ENCODE results near the gene RNU1-3. TPM values are rescaled to one million over a fixed set of nuclear protein-coding genes. Genes with fewer than 3 reads are reported as not detected.
"Not testable (repeated sequence)": the region's sequence is repeated elsewhere in the genome, so short reads cannot be mapped to it uniquely, and the experiment has no call there.

Gene RNU1-3
- total RNA-seq, 3 donors from 2014 or later (not counting 1 experiment from before 2014, with no cell fraction given), result 2,937 to 3,261 (median 3,038) TPM

GRCh38 chr1:16677552-16678431, 11.0 kb upstream of the RNU1-3 start:
- H3K27ac Mint-ChIP-seq, result peak overlapping the region; percentile 73 to 89
- Histone ChIP-seq H3K27ac (ENCODE audit: low read length) (no peak overlapping the region), H3K4me3 (ENCODE audit: low read length) (no peak overlapping the region), H3K27me3 (ENCODE audit: control insufficient read depth, insufficient read depth, low read length) (no peaks in the 10 kb centered on the region), H3K4me1 (ENCODE audit: control insufficient read depth, insufficient read depth, low read length) (peaks cover 18% of the 10 kb centered on the region), H3K36me3 (ENCODE audit: control insufficient read depth, insufficient read depth, low read length) (no peaks in the 10 kb centered on the region), H3K9me3 (ENCODE audit: control insufficient read depth, insufficient read depth, low read length) (no peaks in the 10 kb centered on the region)
- DNase-seq (peak in 1 of 2 donors; percentile 72), ATAC-seq (peak; percentile 64 to 84 (median 66))
- H3K9me3 Mint-ChIP-seq, result no peaks in the 10 kb centered on the region
- TF ChIP-seq CTCF (IDR thresholded peaks at IDR 0.05), result no peak
- intact Hi-C loops (cut with micrococcal nuclease), result no loop called here
- peaks cover 18 to 23% of the 10 kb centered on the region in 2 donors for H3K4me1 Mint-ChIP-seq
- no peaks in the 10 kb centered on the region for H3K36me3 Mint-ChIP-seq
- H3K27me3 Mint-ChIP-seq (ENCODE audit: low read depth in 2 of 2), result peaks cover 15 to 25% of the 10 kb centered on the region in 2 donors
- WGBS (ENCODE audit: insufficient coverage), result 68% methylated on average over 32 of the region's 34 CpGs
- peak overlapping the region; percentile 76 for H3K4me3 Mint-ChIP-seq

GRCh38 chr1:16676661-16677523, 10.1 kb upstream of the RNU1-3 start:
- H3K36me3 ChIP-seq (ENCODE audit: control insufficient read depth, insufficient read depth, low read length); H3K27ac ChIP-seq (ENCODE audit: low read length); H3K4me3 ChIP-seq (ENCODE audit: low read length); H3K9me3 Mint-ChIP-seq; intact Hi-C loops (cut with micrococcal nuclease); H3K36me3 Mint-ChIP-seq; H3K27me3 ChIP-seq (ENCODE audit: control insufficient read depth, insufficient read depth, low read length); H3K9me3 ChIP-seq (ENCODE audit: control insufficient read depth, insufficient read depth, low read length): not testable (repeated sequence)
- WGBS (ENCODE audit: insufficient coverage), result 40% methylated on average over 19 of the region's 22 CpGs
- H3K4me1 ChIP-seq (ENCODE audit: control insufficient read depth, insufficient read depth, low read length), result peaks cover 18% of the 10 kb centered on the region
- peak overlapping the region; percentile 62 for H3K4me3 Mint-ChIP-seq
- ATAC-seq (peak in 2 of 3 donors; percentile 39 to 76), DNase-seq (peak in 1 of 2 donors; percentile 69)
- peaks cover 18 to 23% of the 10 kb centered on the region in 2 donors for H3K4me1 Mint-ChIP-seq
- peak overlapping the region; percentile 57 to 62 for H3K27ac Mint-ChIP-seq
- peaks cover 14 to 25% of the 10 kb centered on the region in 2 donors for H3K27me3 Mint-ChIP-seq (ENCODE audit: low read depth in 2 of 2)

- WGBS (ENCODE audit: insufficient coverage), result no CpG with 5 or more reads among the region's 2 CpGs
- DNase-seq; H3K4me3 ChIP-seq (ENCODE audit: low read length); H3K9me3 Mint-ChIP-seq; H3K27ac Mint-ChIP-seq; H3K36me3 Mint-ChIP-seq; H3K4me3 Mint-ChIP-seq; H3K9me3 ChIP-seq (ENCODE audit: control insufficient read depth, insufficient read depth, low read length); H3K27me3 ChIP-seq (ENCODE audit: control insufficient read depth, insufficient read depth, low read length); H3K27ac ChIP-seq (ENCODE audit: low read length); H3K36me3 ChIP-seq (ENCODE audit: control insufficient read depth, insufficient read depth, low read length); intact Hi-C loops (cut with micrococcal nuclease); ATAC-seq: not testable (repeated sequence)
- Mint-ChIP-seq H3K4me1 (peaks cover 18 to 23% of the 10 kb centered on the region in 2 donors), H3K27me3 (ENCODE audit: low read depth in 2 of 2) (peaks cover 11 to 25% of the 10 kb centered on the region in 2 donors)
- H3K4me1 ChIP-seq (ENCODE audit: control insufficient read depth, insufficient read depth, low read length), result peaks cover 18% of the 10 kb centered on the region
Observed at GRCh38 chr1:16675118-16675510, 8.4 kb upstream of the RNU1-3 start.

GRCh38 chr1:16673976-16674375, 7.2 kb upstream of the RNU1-3 start:
- ATAC-seq; H3K27ac Mint-ChIP-seq; H3K27me3 ChIP-seq (ENCODE audit: control insufficient read depth, insufficient read depth, low read length); intact Hi-C loops (cut with micrococcal nuclease); H3K36me3 Mint-ChIP-seq; H3K27ac ChIP-seq (ENCODE audit: low read length); DNase-seq; H3K4me3 Mint-ChIP-seq; H3K9me3 ChIP-seq (ENCODE audit: control insufficient read depth, insufficient read depth, low read length); H3K9me3 Mint-ChIP-seq; H3K36me3 ChIP-seq (ENCODE audit: control insufficient read depth, insufficient read depth, low read length); H3K4me3 ChIP-seq (ENCODE audit: low read length): not testable (repeated sequence)
- Mint-ChIP-seq H3K27me3 (ENCODE audit: low read depth in 2 of 2) (peaks cover 6 to 13% of the 10 kb centered on the region in 2 donors), H3K4me1 (peaks cover 18 to 23% of the 10 kb centered on the region in 2 donors)
- whole genome bisulfite sequencing (ENCODE audit: insufficient coverage), result 55% methylated on average over 4 of the region's 5 CpGs
- H3K4me1 ChIP-seq (ENCODE audit: control insufficient read depth, insufficient read depth, low read length), result peaks cover 18% of the 10 kb centered on the region

GRCh38 chr1:16665836-16666235, 912 bp downstream of the RNU1-3 start:
- H3K4me3 ChIP-seq (ENCODE audit: low read length); H3K4me1 ChIP-seq (ENCODE audit: control insufficient read depth, insufficient read depth, low read length); H3K27me3 Mint-ChIP-seq (ENCODE audit: low read depth in 2 of 2); H3K27ac Mint-ChIP-seq; DNase-seq; H3K27me3 ChIP-seq (ENCODE audit: control insufficient read depth, insufficient read depth, low read length); H3K9me3 Mint-ChIP-seq; H3K27ac ChIP-seq (ENCODE audit: low read length); H3K4me1 Mint-ChIP-seq; H3K4me3 Mint-ChIP-seq; intact Hi-C loops (cut with micrococcal nuclease); H3K36me3 Mint-ChIP-seq; ATAC-seq; H3K36me3 ChIP-seq (ENCODE audit: control insufficient read depth, insufficient read depth, low read length); H3K9me3 ChIP-seq (ENCODE audit: control insufficient read depth, insufficient read depth, low read length): not testable (repeated sequence)
- no CpG with 5 or more reads among the region's 11 CpGs for WGBS (ENCODE audit: insufficient coverage)

GRCh38 chr1:16658234-16658633, 8.5 kb downstream of the RNU1-3 start:
- H3K36me3 ChIP-seq (ENCODE audit: control insufficient read depth, insufficient read depth, low read length); H3K27ac ChIP-seq (ENCODE audit: low read length); H3K27ac Mint-ChIP-seq; H3K9me3 ChIP-seq (ENCODE audit: control insufficient read depth, insufficient read depth, low read length); intact Hi-C loops (cut with micrococcal nuclease); H3K4me1 Mint-ChIP-seq; H3K4me3 ChIP-seq (ENCODE audit: low read length); DNase-seq; H3K9me3 Mint-ChIP-seq; H3K4me3 Mint-ChIP-seq; H3K27me3 ChIP-seq (ENCODE audit: control insufficient read depth, insufficient read depth, low read length); H3K4me1 ChIP-seq (ENCODE audit: control insufficient read depth, insufficient read depth, low read length); H3K27me3 Mint-ChIP-seq (ENCODE audit: low read depth in 2 of 2); H3K36me3 Mint-ChIP-seq: not testable (repeated sequence)
- peak in 1 of 3 donors; percentile 41 for ATAC-seq
- no CpG with 5 or more reads among the region's 32 CpGs for WGBS (ENCODE audit: insufficient coverage)
